ENCODE results near the gene MBD6. TPM values are rescaled to one million over a fixed set of nuclear protein-coding genes. Genes with fewer than 3 reads are reported as not detected.

Gene MBD6
- 75.0 and 78.0 TPM in 2 replicates for total RNA-seq

GRCh38 chr12:57522011-57522886 is at the start of gene MBD6:
MBD6 (plus strand) TSS chr12:57522824; CDS start chr12:57524304, 1,480 bp downstream.
- intact Hi-C loops (cut with micrococcal nuclease), result loop anchor here (1.0 to 5.0 kb wide), 7 partner anchors 25 to 835 kb away; partner anchors contain the start of genes DCTN2, PIP4K2C and PTGES3

GRCh38 chr12:57473392-57473791 is 49.2 kb upstream of the MBD6 start:
- intact Hi-C loops (cut with micrococcal nuclease), result no loop called here

- intact Hi-C loops (cut with micrococcal nuclease), result no loop called here
Measured at GRCh38 chr12:57473886-57474285, 48.7 kb upstream of the MBD6 start.

- intact Hi-C loops (cut with micrococcal nuclease), result no loop called here
Measured at GRCh38 chr12:57474430-57474829, 48.2 kb upstream of the MBD6 start.

- intact Hi-C loops (cut with micrococcal nuclease), result loop anchor here (5.0 kb wide), 3 partner anchors 147 to 363 kb away; partner anchors contain the start of genes CDK4 and STAT6
Measured at GRCh38 chr12:57474862-57475261, 47.8 kb upstream of the MBD6 start.

- intact Hi-C loops (cut with micrococcal nuclease), result loop anchor here (5.0 kb wide), 3 partner anchors 147 to 363 kb away; partner anchors contain the start of genes CDK4 and STAT6
Measured at GRCh38 chr12:57475271-57476161, 47.1 kb upstream of the MBD6 start.

- intact Hi-C loops (cut with micrococcal nuclease), result loop anchor here (5.0 kb wide), 3 partner anchors 146 to 364 kb away; partner anchors contain the start of genes CDK4 and STAT6
Measured at GRCh38 chr12:57476162-57476992, 46.2 kb upstream of the MBD6 start.

- intact Hi-C loops (cut with micrococcal nuclease), result loop anchor here (1.0 to 5.0 kb wide), 5 partner anchors 15 to 365 kb away; partner anchors contain the start of genes CDK4, R3HDM2 and STAT6
Measured at GRCh38 chr12:57476993-57477709, 45.5 kb upstream of the MBD6 start.

GRCh38 chr12:57477710-57478681 is 44.6 kb upstream of the MBD6 start:
- intact Hi-C loops (cut with micrococcal nuclease), result loop anchor here (1.0 to 5.0 kb wide), 6 partner anchors 9 to 366 kb away; partner anchors contain the start of genes CDK4, R3HDM2 and STAT6

- intact Hi-C loops (cut with micrococcal nuclease), result loop anchor here (1.0 to 5.0 kb wide), 4 partner anchors 41 to 367 kb away; partner anchors contain the start of genes CDK4, DDIT3 and STAT6
Measured at GRCh38 chr12:57479043-57479375, 43.6 kb upstream of the MBD6 start.

- intact Hi-C loops (cut with micrococcal nuclease), result loop anchor here (1.0 to 5.0 kb wide), 4 partner anchors 41 to 367 kb away; partner anchors contain the start of genes CDK4, DDIT3 and STAT6
Measured at GRCh38 chr12:57479376-57480115, 43.1 kb upstream of the MBD6 start, which contains the start of gene ARHGAP9. ARHGAP9 (minus strand) TSS chr12:57479866; CDS start chr12:57479406, 460 bp downstream.

GRCh38 chr12:57481671-57482070 is 41.0 kb upstream of the MBD6 start:
- intact Hi-C loops (cut with micrococcal nuclease), result no loop called here

GRCh38 chr12:57483466-57483865 is 39.2 kb upstream of the MBD6 start:
- intact Hi-C loops (cut with micrococcal nuclease), result no loop called here

- intact Hi-C loops (cut with micrococcal nuclease), result loop anchor here (2.0 kb wide), 1 partner anchor 61 kb away; the partner anchor contains the start of gene DCTN2
Measured at GRCh38 chr12:57485695-57486094, 36.9 kb upstream of the MBD6 start.

GRCh38 chr12:57487055-57487596 is 35.5 kb upstream of the MBD6 start:
- intact Hi-C loops (cut with micrococcal nuclease), result loop anchor here (1.0 to 2.0 kb wide), 4 partner anchors 9 to 60 kb away; partner anchors contain the start of genes DCTN2 and DDIT3

GRCh38 chr12:57487597-57488401 is 34.8 kb upstream of the MBD6 start, which contains the start of gene MARS1:
MARS1 (plus strand) TSS chr12:57488068; CDS start chr12:57488091, 23 bp downstream.
- intact Hi-C loops (cut with micrococcal nuclease), result loop anchor here (1.0 to 2.0 kb wide), 4 partner anchors 9 to 59 kb away; partner anchors contain the start of genes DCTN2 and DDIT3

Data from T-helper 2 cell treated with Interferon-gamma antibody and Interleukin-4, amounts not matched to agents 100 ng/mL and 5 ng/mL, for 36 hours (primary cell).